NB4 (cell line): ENCODE data around the gene MYO1A.

Source experiments
- CTCF ChIP-seq: IDR thresholded peaks from one replicate; pipeline ENCODE4 v1.5.1; 2012; ENCODE audit warnings: low read depth, low read length
- MAX ChIP-seq: IDR thresholded peaks from 2 replicates; pipeline ENCODE4 v1.6.1; 2011; ENCODE audit warnings: low read depth, low read length
- MYC ChIP-seq: IDR thresholded peaks from 2 replicates; pipeline ENCODE4 v1.6.1; 2011; ENCODE audit warnings: low read depth, low read length
- POLR2A ChIP-seq: IDR thresholded peaks from 2 replicates; pipeline ENCODE4 v1.6.1; 2011; ENCODE audit warnings: mild to moderate bottlenecking; ENCODE audit not compliant: insufficient read length; ENCODE audit errors: extremely low read depth

DNA sequence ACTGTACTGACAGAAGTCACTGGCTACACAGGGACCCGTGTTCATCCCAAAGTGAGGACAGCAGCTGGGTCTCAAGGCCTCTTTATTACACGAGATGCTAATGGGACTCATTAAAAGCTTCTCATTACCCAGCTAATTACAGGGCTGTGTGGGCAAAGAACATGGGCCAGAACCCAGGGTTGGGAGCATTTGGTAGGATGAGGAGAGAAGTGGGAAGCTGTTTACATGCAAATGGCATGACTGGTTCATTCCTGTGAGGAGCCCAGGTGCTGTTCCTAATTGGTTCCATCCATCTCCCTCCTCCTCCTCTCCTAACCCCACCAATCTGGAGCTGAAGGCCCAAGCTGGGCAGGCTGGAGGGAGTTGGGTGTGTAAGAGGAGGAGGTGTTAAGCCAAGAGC lies 24.7 kb downstream of the MYO1A start:
- no peak for TF ChIP-seq POLR2A
- TF ChIP-seq CTCF, result no peak
- no peak for TF ChIP-seq MAX
- TF ChIP-seq MYC, result no peak
